Measurements from ENCODE around the gene FAM222B. TPM values are rescaled to one million over a fixed set of nuclear protein-coding genes. Genes with fewer than 3 reads are reported as not detected.

FAM222B gene
- total RNA-seq, 1 donor from 2014 or later: 3.2 TPM

DNA sequence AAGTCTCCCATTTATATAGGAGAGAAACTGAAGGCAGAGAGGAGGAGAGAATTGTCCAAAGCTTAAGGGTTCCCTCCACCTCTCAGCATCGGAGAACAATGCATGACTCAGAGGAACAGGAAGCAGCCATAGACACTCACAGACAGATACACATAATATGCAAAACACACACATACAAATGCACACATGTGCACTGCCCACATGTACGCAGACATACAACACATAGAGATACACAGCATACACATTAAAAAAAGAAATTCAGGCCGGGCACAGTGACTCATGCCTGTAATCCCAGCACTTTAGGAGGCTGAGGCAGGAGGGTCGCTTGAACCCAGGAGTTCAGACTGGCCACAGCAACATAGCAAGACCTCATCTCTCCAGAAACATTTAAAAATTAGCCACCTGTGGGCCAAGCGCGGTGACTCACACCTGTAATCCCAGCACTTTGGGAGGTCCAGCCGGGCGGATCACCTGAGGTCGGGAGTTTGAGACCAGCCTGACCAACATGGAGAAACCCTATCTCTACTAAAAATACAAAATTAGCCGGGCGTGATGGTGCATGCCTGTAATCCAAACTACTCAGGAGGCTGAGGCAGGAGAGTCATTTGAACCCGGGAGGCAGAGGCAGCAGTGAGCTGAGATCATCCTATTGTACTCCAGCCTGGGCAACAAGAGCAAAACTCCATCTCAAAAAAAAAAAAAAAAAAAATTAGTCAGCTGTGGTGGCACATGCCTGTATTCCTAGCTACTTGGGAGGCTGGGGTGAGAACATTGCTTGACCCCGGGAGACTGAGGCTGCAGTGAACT, 23.6 kb upstream of the FAM222B start:
- TF ChIP-seq, protein P1, sequence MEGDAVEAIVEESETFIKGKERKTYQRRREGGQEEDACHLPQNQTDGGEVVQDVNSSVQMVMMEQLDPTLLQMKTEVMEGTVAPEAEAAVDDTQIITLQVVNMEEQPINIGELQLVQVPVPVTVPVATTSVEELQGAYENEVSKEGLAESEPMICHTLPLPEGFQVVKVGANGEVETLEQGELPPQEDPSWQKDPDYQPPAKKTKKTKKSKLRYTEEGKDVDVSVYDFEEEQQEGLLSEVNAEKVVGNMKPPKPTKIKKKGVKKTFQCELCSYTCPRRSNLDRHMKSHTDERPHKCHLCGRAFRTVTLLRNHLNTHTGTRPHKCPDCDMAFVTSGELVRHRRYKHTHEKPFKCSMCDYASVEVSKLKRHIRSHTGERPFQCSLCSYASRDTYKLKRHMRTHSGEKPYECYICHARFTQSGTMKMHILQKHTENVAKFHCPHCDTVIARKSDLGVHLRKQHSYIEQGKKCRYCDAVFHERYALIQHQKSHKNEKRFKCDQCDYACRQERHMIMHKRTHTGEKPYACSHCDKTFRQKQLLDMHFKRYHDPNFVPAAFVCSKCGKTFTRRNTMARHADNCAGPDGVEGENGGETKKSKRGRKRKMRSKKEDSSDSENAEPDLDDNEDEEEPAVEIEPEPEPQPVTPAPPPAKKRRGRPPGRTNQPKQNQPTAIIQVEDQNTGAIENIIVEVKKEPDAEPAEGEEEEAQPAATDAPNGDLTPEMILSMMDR (IDR thresholded peaks at IDR 0.05; ENCODE audit: insufficient read depth, low read length, severe bottlenecking): no peak
- no peak overlapping the region for H3K4me3 ChIP-seq (ENCODE audit: low read depth, low read length)
- H3K27me3 ChIP-seq (ENCODE audit: control insufficient read depth, insufficient read depth, low read length): no peaks in the 10 kb centered on the region
- H3K36me3 ChIP-seq (ENCODE audit: control insufficient read depth, insufficient read depth, low read length): no peaks in the 10 kb centered on the region
- DNase-seq (ENCODE audit: low read depth) (peak; percentile 48), FAIRE-seq (no peak)

DNA sequence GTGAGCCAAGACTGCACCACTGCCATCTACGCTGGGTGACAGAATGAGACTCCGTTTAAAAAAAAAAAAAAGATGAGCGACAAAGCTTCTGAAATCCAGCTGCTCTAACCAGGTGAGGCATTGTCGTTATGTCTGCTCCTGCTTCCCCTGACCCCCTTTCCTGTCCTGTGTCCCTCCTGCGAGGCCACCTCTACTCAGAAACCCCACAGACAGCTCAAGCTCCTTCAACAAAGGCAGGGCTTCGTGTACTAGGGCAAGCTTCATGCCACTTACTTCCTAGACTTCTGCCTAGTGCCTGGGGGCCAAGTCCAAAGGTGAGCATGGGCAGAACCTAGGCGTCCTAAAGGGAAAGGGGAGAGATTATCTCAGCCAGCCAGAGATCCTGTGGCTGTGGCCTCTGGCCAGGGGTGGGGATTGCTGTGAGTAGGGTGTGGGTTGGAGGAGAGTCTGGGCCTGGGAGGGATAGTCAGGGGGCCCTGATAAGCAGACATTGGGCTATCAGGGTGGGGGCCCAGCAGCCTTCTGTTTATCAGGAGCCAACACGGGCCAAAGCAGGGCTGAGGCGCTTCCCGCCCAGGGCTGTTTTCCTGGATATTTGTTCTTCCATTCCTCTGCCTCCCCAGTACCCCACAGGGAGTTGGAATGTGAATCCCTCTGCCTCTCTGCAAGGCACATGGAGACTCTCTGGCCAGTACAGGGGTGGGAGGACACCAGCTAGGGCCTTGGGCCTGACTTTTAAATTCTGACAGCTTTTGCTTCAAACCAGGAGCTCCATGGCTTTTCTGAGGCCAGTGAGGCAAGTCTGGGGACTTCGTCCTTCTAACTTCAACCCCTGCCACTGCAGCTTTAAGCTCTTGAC, 22.6 kb upstream of the FAM222B start:
- Histone ChIP-seq H3K4me3 (ENCODE audit: low read depth, low read length) (no peak overlapping the region), H3K27me3 (ENCODE audit: control insufficient read depth, insufficient read depth, low read length) (no peaks in the 10 kb centered on the region), H3K36me3 (ENCODE audit: control insufficient read depth, insufficient read depth, low read length) (peaks cover 4% of the 10 kb centered on the region)
- no peak for FAIRE-seq
- TF ChIP-seq, protein P1 (IDR thresholded peaks at IDR 0.05; ENCODE audit: insufficient read depth, low read length, severe bottlenecking): no peak
- DNase-seq (ENCODE audit: low read depth): no peak

DNA sequence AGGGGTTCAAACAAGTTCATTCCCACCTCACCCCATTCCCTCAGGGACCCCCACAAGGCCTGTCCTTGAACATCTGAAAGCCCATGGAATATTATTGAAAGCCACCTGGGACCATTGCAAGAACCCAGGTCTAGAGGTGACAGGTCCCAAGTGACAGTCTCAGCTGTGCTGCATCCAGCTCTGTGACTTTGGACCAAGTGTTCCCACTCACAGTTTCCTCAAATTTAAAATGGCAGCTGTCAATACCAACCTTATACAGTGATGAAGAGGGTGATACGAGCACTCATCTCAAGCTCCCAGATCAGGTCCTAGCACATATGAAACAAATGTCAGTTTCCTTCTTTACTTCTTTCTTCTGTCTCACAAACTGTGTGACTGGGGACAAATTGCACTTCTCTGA, 21.4 kb upstream of the FAM222B start:
- TF ChIP-seq, protein P1 (IDR thresholded peaks at IDR 0.05; ENCODE audit: insufficient read depth, low read length, severe bottlenecking): no peak
- Histone ChIP-seq H3K36me3 (ENCODE audit: control insufficient read depth, insufficient read depth, low read length) (peaks cover 7% of the 10 kb centered on the region), H3K27me3 (ENCODE audit: control insufficient read depth, insufficient read depth, low read length) (no peaks in the 10 kb centered on the region), H3K4me3 (ENCODE audit: low read depth, low read length) (no peak overlapping the region)
- DNase-seq (ENCODE audit: low read depth) (no peak), FAIRE-seq (no peak)

DNA sequence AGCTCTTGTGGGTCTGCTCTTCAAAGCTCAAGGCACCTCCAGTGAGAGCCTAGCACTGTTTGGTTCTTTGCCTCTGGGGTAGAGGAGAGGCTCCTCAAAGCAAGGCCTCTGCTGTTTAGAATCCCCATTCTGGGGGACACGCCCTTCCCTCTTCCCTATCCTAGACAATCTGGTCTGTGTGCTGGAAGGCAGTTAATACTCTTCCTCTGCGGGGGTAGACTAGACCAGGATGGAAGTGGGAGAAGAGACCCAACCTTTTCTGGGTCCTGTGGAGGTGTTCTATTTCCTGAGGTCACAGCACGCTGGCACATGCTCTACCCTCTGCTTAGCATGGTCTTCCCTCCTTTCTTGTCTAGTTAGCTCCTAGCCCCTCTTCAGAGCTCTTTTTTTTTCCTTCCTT, 20.0 kb upstream of the FAM222B start:
- no peak overlapping the region for H3K4me3 ChIP-seq (ENCODE audit: low read depth, low read length)
- DNase-seq (ENCODE audit: low read depth) (no peak), FAIRE-seq (no peak)
- H3K36me3 ChIP-seq (ENCODE audit: control insufficient read depth, insufficient read depth, low read length): peaks cover 17% of the 10 kb centered on the region
- TF ChIP-seq, protein P1 (IDR thresholded peaks at IDR 0.05; ENCODE audit: insufficient read depth, low read length, severe bottlenecking): no peak
- H3K27me3 ChIP-seq (ENCODE audit: control insufficient read depth, insufficient read depth, low read length): no peaks in the 10 kb centered on the region

DNA sequence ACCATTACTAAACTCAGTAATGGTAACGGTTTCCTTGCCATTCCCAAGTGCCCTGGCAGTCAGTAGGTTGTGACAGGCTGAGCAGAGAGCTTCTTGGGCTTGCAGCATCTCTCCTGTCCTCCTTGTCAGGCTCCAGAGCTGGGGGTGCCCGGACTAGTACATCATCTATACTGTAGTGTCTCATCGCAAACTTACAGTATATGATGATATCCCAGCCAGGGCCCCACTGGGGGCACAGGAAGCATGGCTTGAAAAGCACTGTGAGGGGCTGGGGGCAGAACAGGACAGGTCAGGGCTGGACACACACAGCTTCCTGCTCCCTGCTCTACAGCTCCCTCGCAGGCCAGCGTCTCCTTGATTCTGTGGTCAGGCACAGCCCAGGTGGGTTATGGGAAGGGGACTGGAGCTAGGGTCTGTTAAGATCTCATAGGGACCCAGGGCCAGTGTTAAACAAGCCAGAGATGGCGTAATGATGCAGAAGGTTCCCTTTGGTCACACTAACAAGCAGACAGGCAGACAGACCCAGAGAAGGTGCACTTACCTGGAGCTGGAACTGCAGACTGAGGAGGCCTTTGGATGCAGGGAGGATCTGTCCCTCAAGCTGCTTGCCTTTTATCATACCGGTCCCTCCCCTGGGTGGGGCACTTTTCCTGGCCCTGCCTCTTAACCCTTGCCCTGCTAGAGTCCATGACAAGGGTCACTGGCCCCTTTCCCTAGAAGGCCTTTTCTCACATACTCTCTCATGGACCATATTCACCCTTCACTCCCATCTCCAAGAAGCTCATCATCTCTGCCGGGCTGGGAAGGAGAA, 19.0 kb upstream of the FAM222B start:
- TF ChIP-seq, protein P1 (IDR thresholded peaks at IDR 0.05; ENCODE audit: insufficient read depth, low read length, severe bottlenecking): no peak
- peaks cover 19% of the 10 kb centered on the region for H3K36me3 ChIP-seq (ENCODE audit: control insufficient read depth, insufficient read depth, low read length)

More for the DNA sequence above, 19.0 kb upstream of the FAM222B start:
- FAIRE-seq: no peak
- DNase-seq (ENCODE audit: low read depth): no peak
- Histone ChIP-seq H3K27me3 (ENCODE audit: control insufficient read depth, insufficient read depth, low read length) (no peaks in the 10 kb centered on the region), H3K4me3 (ENCODE audit: low read depth, low read length) (no peak overlapping the region)
